Measurements from ENCODE around the gene ESF1.

The ESF1 gene, protein sequence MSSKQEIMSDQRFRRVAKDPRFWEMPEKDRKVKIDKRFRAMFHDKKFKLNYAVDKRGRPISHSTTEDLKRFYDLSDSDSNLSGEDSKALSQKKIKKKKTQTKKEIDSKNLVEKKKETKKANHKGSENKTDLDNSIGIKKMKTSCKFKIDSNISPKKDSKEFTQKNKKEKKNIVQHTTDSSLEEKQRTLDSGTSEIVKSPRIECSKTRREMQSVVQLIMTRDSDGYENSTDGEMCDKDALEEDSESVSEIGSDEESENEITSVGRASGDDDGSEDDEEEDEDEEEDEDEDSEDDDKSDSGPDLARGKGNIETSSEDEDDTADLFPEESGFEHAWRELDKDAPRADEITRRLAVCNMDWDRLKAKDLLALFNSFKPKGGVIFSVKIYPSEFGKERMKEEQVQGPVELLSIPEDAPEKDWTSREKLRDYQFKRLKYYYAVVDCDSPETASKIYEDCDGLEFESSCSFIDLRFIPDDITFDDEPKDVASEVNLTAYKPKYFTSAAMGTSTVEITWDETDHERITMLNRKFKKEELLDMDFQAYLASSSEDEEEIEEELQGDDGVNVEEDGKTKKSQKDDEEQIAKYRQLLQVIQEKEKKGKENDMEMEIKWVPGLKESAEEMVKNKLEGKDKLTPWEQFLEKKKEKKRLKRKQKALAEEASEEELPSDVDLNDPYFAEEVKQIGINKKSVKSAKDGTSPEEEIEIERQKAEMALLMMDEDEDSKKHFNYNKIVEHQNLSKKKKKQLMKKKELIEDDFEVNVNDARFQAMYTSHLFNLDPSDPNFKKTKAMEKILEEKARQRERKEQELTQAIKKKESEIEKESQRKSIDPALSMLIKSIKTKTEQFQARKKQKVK

GRCh38 chr20:13784893-13785715, at the start of gene ESF1, which contains the start of gene NDUFAF5:
Gene ESF1 (minus strand): TSS chr20:13784919. CDS start chr20:13783140, 1,779 bp downstream.
Gene NDUFAF5 (plus strand): TSS chr20:13785028. CDS start chr20:13785069, 41 bp downstream.
- H3K27ac Mint-ChIP-seq = peak within 1 kb of the TSS; percentile 97
- peak within 1 kb of the TSS; percentile 95 for H3K4me3 Mint-ChIP-seq
- peaks cover 78% of the 10 kb centered on the region for H3K4me1 Mint-ChIP-seq
- H3K9me3 Mint-ChIP-seq = no peaks in the 10 kb centered on the region
- peaks cover 9% of the 10 kb centered on the region for H3K36me3 Mint-ChIP-seq
- no peaks in the 10 kb centered on the region for H3K27me3 Mint-ChIP-seq

DNA sequence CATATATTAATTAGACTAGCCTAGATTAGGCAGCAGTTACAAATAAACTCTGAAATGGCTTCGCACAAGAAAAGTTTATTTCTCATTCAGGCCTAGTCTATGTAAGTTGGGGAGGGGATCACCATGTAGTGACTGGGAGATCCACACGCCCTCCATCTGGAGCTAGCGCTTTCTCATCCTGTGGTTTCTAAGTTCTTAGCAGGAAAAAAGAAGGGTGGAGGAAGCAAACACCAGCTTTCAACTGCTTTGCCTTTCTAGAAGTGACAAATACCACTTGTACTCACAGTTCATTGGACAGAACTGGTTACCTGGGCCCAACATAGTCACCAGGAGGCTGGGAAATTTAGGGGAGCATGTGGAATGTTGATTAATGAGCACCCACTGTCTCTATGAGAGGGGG, 46.8 kb upstream of the ESF1 start:
- H3K4me1 Mint-ChIP-seq = no peaks in the 10 kb centered on the region
- H3K9me3 Mint-ChIP-seq = peaks cover 5% of the 10 kb centered on the region
- H3K4me3 Mint-ChIP-seq = no peak overlapping the region
- no peak overlapping the region for H3K27ac Mint-ChIP-seq
- H3K27me3 Mint-ChIP-seq = peaks cover 6% of the 10 kb centered on the region
- no peaks in the 10 kb centered on the region for H3K36me3 Mint-ChIP-seq

GRCh38 chr20:13825465-13825864, 40.7 kb upstream of the ESF1 start:
- no peaks in the 10 kb centered on the region for H3K9me3 Mint-ChIP-seq
- no peak overlapping the region for H3K4me3 Mint-ChIP-seq
- H3K27me3 Mint-ChIP-seq = no peaks in the 10 kb centered on the region
- H3K4me1 Mint-ChIP-seq = no peaks in the 10 kb centered on the region
- H3K27ac Mint-ChIP-seq = no peak overlapping the region
- H3K36me3 Mint-ChIP-seq = no peaks in the 10 kb centered on the region

- no peak overlapping the region for H3K4me3 Mint-ChIP-seq
Observed at GRCh38 chr20:13824459-13824858, 39.7 kb upstream of the ESF1 start.

GRCh38 chr20:13822459-13822858, 37.7 kb upstream of the ESF1 start:
- H3K36me3 Mint-ChIP-seq = peaks cover 5% of the 10 kb centered on the region
- H3K27me3 Mint-ChIP-seq = no peaks in the 10 kb centered on the region
- no peak overlapping the region for H3K27ac Mint-ChIP-seq
- no peak overlapping the region for H3K4me3 Mint-ChIP-seq
- peaks cover 16% of the 10 kb centered on the region for H3K4me1 Mint-ChIP-seq
- no peaks in the 10 kb centered on the region for H3K9me3 Mint-ChIP-seq

More at GRCh38 chr20:13824459-13824858, 39.7 kb upstream of the ESF1 start:
- H3K36me3 Mint-ChIP-seq = no peaks in the 10 kb centered on the region
- no peaks in the 10 kb centered on the region for H3K27me3 Mint-ChIP-seq
- peaks cover 4% of the 10 kb centered on the region for H3K4me1 Mint-ChIP-seq
- no peak overlapping the region for H3K27ac Mint-ChIP-seq
- no peaks in the 10 kb centered on the region for H3K9me3 Mint-ChIP-seq

- H3K27me3 Mint-ChIP-seq = no peaks in the 10 kb centered on the region
- H3K36me3 Mint-ChIP-seq = peaks cover 6% of the 10 kb centered on the region
- H3K4me1 Mint-ChIP-seq = peaks cover 21% of the 10 kb centered on the region
- no peak overlapping the region for H3K27ac Mint-ChIP-seq
- no peak overlapping the region for H3K4me3 Mint-ChIP-seq
- H3K9me3 Mint-ChIP-seq = no peaks in the 10 kb centered on the region
Observed at GRCh38 chr20:13821876-13822275, 37.2 kb upstream of the ESF1 start.

DNA sequence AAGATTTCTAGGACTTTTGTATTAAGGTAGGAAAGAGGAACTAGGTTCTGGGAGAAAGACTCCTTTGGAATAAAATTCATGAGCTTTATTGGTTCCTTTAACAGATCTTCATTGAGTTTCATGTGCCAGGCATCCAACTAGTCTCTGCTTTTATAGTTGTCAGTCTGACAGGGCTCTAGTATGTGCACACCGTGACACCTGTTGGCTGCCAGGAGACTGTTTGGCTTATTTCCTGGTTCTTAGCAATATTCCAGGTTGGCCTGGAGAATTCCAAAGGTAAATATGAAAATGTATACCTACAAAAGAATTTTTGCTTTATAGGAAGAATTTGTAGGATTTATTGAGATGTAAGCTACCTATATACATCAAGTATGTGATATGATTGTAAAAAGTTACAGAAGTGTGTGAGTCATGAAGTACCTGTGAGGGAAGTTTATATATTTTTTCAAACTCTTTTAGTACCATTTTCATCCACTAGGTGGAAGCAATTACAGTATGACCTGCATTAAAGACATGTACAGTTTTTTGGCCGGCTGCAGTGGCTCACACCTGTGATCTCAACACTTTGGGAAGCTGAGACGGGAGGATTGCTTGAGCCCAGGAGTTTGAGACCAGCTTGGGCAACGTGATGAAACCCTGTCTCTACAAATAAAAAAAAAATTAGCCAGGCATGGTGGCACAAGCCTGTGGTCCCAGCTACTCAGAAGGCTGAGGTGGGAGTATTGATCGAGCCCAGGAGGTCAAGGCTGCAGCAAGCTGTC, 35.3 kb upstream of the ESF1 start:
- Mint-ChIP-seq H3K36me3 (peaks cover 10% of the 10 kb centered on the region), H3K4me3 (no peak overlapping the region), H3K27ac (peak overlapping the region; percentile 41), H3K4me1 (peaks cover 31% of the 10 kb centered on the region), H3K27me3 (no peaks in the 10 kb centered on the region), H3K9me3 (no peaks in the 10 kb centered on the region)

- Mint-ChIP-seq H3K36me3 (peaks cover 16% of the 10 kb centered on the region), H3K9me3 (no peaks in the 10 kb centered on the region), H3K27ac (peak overlapping the region; percentile 97)
Observed at GRCh38 chr20:13817342-13817741, 32.6 kb upstream of the ESF1 start.

DNA sequence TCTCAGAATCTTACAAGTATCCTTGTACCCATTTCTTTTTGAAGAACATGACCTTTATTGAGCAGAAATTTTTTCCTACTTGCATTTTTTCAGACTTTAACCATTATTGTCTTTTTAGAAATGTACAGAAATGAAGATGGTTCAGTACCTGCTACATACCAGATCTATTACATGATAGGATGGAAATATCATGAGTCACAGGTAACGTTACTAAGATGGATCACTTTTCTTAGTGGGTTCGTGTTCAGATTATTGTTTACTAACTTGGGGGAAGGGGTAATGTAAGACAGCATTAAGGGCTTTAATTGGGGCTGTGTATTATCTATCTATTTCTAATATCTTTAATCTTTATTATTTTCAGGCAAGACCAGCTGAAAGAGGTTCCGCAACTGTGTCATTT, 32.0 kb upstream of the ESF1 start:
- peak overlapping the region; percentile 44 for H3K4me3 Mint-ChIP-seq
- H3K4me1 Mint-ChIP-seq = peaks cover 31% of the 10 kb centered on the region
- no peaks in the 10 kb centered on the region for H3K27me3 Mint-ChIP-seq
- H3K9me3 Mint-ChIP-seq = no peaks in the 10 kb centered on the region
- peak overlapping the region; percentile 95 for H3K27ac Mint-ChIP-seq
- H3K36me3 Mint-ChIP-seq = peaks cover 16% of the 10 kb centered on the region

More at GRCh38 chr20:13817342-13817741, 32.6 kb upstream of the ESF1 start:
- no peaks in the 10 kb centered on the region for H3K27me3 Mint-ChIP-seq
- H3K4me3 Mint-ChIP-seq = peak overlapping the region; percentile 52
- H3K4me1 Mint-ChIP-seq = peaks cover 31% of the 10 kb centered on the region

DNA sequence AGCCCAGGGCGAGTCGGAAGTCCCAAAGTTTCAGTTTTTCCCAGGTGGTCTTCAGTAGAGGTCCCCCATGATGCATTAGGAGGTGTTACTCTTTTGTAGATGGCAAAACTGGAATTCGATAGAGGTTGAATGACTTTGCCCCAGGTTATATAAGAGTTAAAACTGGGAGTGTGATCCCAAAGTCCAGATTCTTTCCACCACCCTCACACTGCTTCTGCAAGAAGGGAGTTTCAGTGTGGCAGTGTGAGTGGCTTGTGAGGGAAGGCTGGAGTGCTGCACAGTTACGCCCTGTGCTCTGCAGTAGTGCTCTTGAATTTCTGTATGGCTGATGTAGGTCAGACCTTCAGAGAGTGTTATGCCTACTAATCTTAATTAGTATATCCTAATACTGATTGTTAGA, 30.0 kb upstream of the ESF1 start:
- Mint-ChIP-seq H3K36me3 (peaks cover 16% of the 10 kb centered on the region), H3K9me3 (no peaks in the 10 kb centered on the region), H3K4me3 (no peak overlapping the region), H3K4me1 (peaks cover 27% of the 10 kb centered on the region), H3K27me3 (no peaks in the 10 kb centered on the region), H3K27ac (no peak overlapping the region)

GRCh38 chr20:13813910-13814309, 29.2 kb upstream of the ESF1 start:
- Mint-ChIP-seq H3K27me3 (no peaks in the 10 kb centered on the region), H3K9me3 (no peaks in the 10 kb centered on the region), H3K36me3 (peaks cover 16% of the 10 kb centered on the region), H3K27ac (peak overlapping the region; percentile 76), H3K4me3 (no peak overlapping the region), H3K4me1 (peaks cover 27% of the 10 kb centered on the region)

GRCh38 chr20:13810446-13810845, 25.7 kb upstream of the ESF1 start:
- no peaks in the 10 kb centered on the region for H3K4me1 Mint-ChIP-seq
- H3K27ac Mint-ChIP-seq = no peak overlapping the region
- H3K9me3 Mint-ChIP-seq = no peaks in the 10 kb centered on the region
- H3K36me3 Mint-ChIP-seq = peaks cover 5% of the 10 kb centered on the region
- no peak overlapping the region for H3K4me3 Mint-ChIP-seq
- H3K27me3 Mint-ChIP-seq = no peaks in the 10 kb centered on the region

DNA sequence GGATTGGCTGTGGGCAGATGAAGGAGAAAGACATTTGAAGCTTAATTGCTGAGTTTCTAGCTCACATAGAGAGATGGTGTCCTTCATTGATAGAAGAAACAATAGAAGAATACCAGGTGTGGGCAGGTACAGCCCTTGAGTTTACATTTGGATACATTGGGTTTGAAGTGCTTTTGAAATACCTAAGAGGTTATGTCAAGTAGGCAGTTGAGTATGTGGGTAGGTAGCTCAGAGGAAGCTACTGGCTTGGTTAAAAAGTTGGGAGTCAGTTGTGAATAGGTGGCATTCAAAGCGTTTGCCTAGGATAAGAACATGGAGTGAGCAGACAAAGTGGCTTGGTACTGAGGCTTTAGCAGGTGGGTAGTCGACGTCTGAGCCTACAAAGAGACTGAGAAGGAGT, 25.1 kb upstream of the ESF1 start:
- peaks cover 7% of the 10 kb centered on the region for H3K36me3 Mint-ChIP-seq
- H3K4me1 Mint-ChIP-seq = no peaks in the 10 kb centered on the region
- no peaks in the 10 kb centered on the region for H3K9me3 Mint-ChIP-seq
- no peak overlapping the region for H3K27ac Mint-ChIP-seq
- no peaks in the 10 kb centered on the region for H3K27me3 Mint-ChIP-seq
- H3K4me3 Mint-ChIP-seq = no peak overlapping the region

DNA sequence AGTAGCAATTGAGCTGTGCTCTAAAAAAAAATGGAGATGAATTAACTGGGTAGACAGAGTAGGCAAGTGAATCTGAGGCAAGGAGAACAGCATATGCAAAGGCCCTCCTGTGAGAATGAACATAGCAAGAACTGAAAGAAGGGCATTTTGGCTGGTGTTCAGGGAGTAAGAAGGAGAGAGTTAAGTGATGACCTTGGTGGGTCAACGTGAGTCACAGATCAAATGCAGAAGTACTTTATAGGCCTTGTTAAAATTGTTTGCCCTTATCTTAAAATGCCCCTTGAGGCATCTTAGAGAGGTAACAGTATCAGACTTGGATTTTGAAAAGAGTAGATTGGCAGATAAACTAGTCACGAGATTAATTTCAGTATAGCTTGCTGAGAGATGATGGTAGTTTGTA, 24.7 kb upstream of the ESF1 start:
- Mint-ChIP-seq H3K4me3 (no peak overlapping the region), H3K36me3 (peaks cover 7% of the 10 kb centered on the region), H3K4me1 (no peaks in the 10 kb centered on the region), H3K27ac (no peak overlapping the region), H3K27me3 (no peaks in the 10 kb centered on the region), H3K9me3 (no peaks in the 10 kb centered on the region)

DNA sequence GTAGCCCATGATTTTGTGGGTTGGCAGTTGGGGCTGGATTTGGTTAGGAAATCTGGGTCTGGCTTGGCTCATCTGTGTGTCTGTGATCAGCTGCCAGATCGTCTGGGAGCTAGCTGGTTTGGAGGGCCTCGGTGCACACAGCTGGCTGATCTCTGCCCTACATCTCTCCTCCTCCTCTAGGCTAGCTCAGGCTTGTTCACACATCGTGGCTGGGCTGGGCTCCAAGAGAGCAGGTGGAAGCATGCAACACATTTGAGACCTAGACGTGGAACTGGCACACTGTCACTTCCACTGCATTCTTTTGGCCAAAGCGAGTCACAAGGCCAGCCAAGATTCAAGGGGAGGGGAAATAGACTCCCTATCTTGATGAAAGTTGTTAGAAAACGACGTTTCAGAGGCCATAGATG, 16.0 kb upstream of the ESF1 start:
- no peak overlapping the region for H3K27ac Mint-ChIP-seq
- no peaks in the 10 kb centered on the region for H3K27me3 Mint-ChIP-seq
- H3K9me3 Mint-ChIP-seq = no peaks in the 10 kb centered on the region
- H3K4me1 Mint-ChIP-seq = no peaks in the 10 kb centered on the region
- peaks cover 17% of the 10 kb centered on the region for H3K36me3 Mint-ChIP-seq
- H3K4me3 Mint-ChIP-seq = no peak overlapping the region
